ENCODE data around the gene CNPY4.

The CNPY4 gene

GRCh38 chr7:100167912-100168323 lies 48.5 kb downstream of the CNPY4 start:
- no peak for DNase-seq (ENCODE audit: low read depth in 3 of 3)

GRCh38 chr7:100169147-100169850 lies 49.9 kb downstream of the CNPY4 start:
- no peak for DNase-seq (ENCODE audit: low read depth in 3 of 3)

GRCh38 chr7:100170101-100170897 lies 50.9 kb downstream of the CNPY4 start:
- DNase-seq (ENCODE audit: low read depth in 3 of 3) = no peak

GRCh38 chr7:100171087-100171681 lies 51.8 kb downstream of the CNPY4 start:
- DNase-seq (ENCODE audit: low read depth in 3 of 3) = no peak

- DNase-seq (ENCODE audit: low read depth in 3 of 3) = no peak
Observed at GRCh38 chr7:100171840-100172239, 52.4 kb downstream of the CNPY4 start.

GRCh38 chr7:100173806-100174495 lies 54.5 kb downstream of the CNPY4 start:
- no peak for DNase-seq (ENCODE audit: low read depth in 3 of 3)

GRCh38 chr7:100174582-100174981 lies 55.1 kb downstream of the CNPY4 start:
- no peak for DNase-seq (ENCODE audit: low read depth in 3 of 3)
